NCI-H345 (cell line): Measurements from ENCODE around the gene MRPS15.
"Not testable (repeated sequence)": the region's sequence is repeated elsewhere in the genome, so short reads cannot be mapped to it uniquely, and the experiment has no call there.

Experiments
- DNase-seq: peaks from one replicate; lab custom pipeline; 2025; lab: John Stamatoyannopoulos, UW

Gene MRPS15

GRCh38 chr1:36482724-36483388 lies 18.7 kb upstream of the MRPS15 start, which contains the start of gene CSF3R:
CSF3R (minus strand) TSS chr1:36482913; CDS start chr1:36479496, 3,417 bp downstream.
- no peak for DNase-seq

- no peak for DNase-seq
These were observed 17.9 kb upstream of the MRPS15 start for GRCh38 chr1:36481771-36482723.

- DNase-seq, result no peak
These were observed 16.9 kb upstream of the MRPS15 start for GRCh38 chr1:36481091-36481490.

- no peak for DNase-seq
These were observed 16.0 kb upstream of the MRPS15 start for GRCh38 chr1:36480161-36480560.

- no peak for DNase-seq
These were observed 15.4 kb upstream of the MRPS15 start for GRCh38 chr1:36479505-36480051.

- not testable (repeated sequence) for DNase-seq
These were observed 13.4 kb upstream of the MRPS15 start for GRCh38 chr1:36477615-36478014.

GRCh38 chr1:36476945-36477344 lies 12.8 kb upstream of the MRPS15 start:
- no peak for DNase-seq

- no peak for DNase-seq
These were observed 11.9 kb upstream of the MRPS15 start for GRCh38 chr1:36475910-36476604.

- no peak for DNase-seq
These were observed 11.2 kb upstream of the MRPS15 start for GRCh38 chr1:36475341-36475740.

- DNase-seq, result no peak
These were observed 8.5 kb upstream of the MRPS15 start for GRCh38 chr1:36472656-36473055.

- DNase-seq, result no peak
These were observed 7.9 kb upstream of the MRPS15 start for GRCh38 chr1:36471830-36472641.

- no peak for DNase-seq
These were observed 5.0 kb upstream of the MRPS15 start for GRCh38 chr1:36469163-36469562.

- DNase-seq, result no peak
These were observed 3.7 kb upstream of the MRPS15 start for GRCh38 chr1:36467700-36468455.

- no peak for DNase-seq
These were observed 2.8 kb upstream of the MRPS15 start for GRCh38 chr1:36467027-36467410.

- DNase-seq, result no peak
These were observed 2.3 kb upstream of the MRPS15 start for GRCh38 chr1:36466370-36467026.

- DNase-seq, result no peak
These were observed 1.7 kb upstream of the MRPS15 start for GRCh38 chr1:36465731-36466369.

GRCh38 chr1:36464605-36465393 lies 615 bp upstream of the MRPS15 start:
- DNase-seq, result peak; percentile 80

GRCh38 chr1:36463463-36463802 lies 751 bp downstream of the MRPS15 start:
- no peak for DNase-seq

GRCh38 chr1:36458910-36459309 lies 5.3 kb downstream of the MRPS15 start:
- DNase-seq, result no peak
